NCI-H524 treated with DMSO at 0.1 percent for 48 hours (cell line): Measurements from ENCODE around the gene INTS14.

Experiments
- DNase-seq: peaks from one replicate; lab custom pipeline; 2025; lab: John Stamatoyannopoulos, UW

The INTS14 gene

GRCh38 chr15:65610871-65611718 is at the start of gene INTS14:
INTS14 (minus strand) TSS chr15:65611131; CDS start chr15:65607380, 3,751 bp downstream.
- peak; percentile 75 for DNase-seq

- DNase-seq = no peak
Measured at GRCh38 chr15:65659502-65660052, 48.6 kb upstream of the INTS14 start.

GRCh38 chr15:65655457-65655856 is 44.5 kb upstream of the INTS14 start:
- no peak for DNase-seq

- DNase-seq = no peak
Measured at GRCh38 chr15:65655026-65655425, 44.1 kb upstream of the INTS14 start.

GRCh38 chr15:65653801-65654521 is 43.0 kb upstream of the INTS14 start:
- DNase-seq = no peak

- no peak for DNase-seq
Measured at GRCh38 chr15:65653341-65653740, 42.4 kb upstream of the INTS14 start.

DNA sequence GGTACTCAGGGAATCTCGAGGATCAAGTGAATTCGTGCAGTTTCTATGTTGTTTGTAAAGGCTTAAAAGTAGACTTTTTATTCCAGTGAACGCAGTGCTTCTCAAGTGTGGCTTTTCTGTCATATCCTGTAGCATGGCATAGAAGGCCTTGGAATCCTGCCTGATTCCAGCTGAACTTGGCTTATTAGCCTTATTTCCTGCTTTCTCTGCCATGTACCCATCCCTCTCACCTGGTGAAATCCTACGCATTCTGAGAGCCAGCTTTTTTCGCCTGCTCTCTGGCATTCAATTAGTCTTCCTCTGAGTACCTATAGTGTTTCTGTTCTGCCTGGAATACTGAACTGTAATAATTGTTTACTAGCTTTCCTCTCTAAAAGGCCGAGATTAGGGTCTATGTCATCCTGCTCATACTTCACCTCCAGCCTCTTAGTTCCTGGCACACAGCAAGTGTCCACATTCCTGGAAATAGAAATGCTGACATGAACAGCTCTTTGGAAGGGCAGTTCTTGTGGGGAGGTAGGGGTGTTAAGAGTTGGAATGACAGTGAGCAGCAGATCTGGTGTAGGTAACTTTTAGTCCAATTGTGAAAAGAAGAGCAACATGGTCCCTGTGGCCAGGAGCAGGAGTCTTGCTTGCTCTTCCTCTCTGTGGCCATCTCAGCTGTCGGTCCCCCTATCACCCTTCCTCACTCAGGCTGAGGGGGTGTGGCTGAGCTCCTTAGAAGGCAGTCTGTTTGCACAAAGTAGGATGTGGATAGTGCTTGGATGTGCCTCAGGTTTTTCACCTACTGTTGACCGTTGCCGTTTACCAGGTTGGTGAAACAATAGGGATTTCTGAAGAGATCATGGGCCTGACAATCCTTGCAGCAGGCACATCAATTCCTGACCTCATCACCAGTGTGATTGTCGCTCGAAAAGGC is 41.2 kb upstream of the INTS14 start:
- no peak for DNase-seq

DNA sequence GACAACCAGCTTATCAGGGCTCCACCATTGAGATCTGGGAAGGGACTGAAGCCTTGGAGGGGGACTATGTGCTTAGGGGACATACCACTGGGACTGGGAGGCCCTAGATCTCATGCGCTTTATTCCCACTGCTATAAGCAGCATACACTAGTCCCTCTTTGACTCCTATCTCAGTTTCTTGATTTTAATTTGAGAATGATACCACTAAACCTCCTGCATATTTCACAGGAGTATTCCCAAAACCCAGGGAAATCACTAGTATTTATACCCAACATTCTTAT is 40.1 kb upstream of the INTS14 start:
- DNase-seq = no peak

GRCh38 chr15:65650312-65651041 is 39.5 kb upstream of the INTS14 start:
- no peak for DNase-seq

- no peak for DNase-seq
Measured at GRCh38 chr15:65646486-65646885, 35.6 kb upstream of the INTS14 start.

DNA sequence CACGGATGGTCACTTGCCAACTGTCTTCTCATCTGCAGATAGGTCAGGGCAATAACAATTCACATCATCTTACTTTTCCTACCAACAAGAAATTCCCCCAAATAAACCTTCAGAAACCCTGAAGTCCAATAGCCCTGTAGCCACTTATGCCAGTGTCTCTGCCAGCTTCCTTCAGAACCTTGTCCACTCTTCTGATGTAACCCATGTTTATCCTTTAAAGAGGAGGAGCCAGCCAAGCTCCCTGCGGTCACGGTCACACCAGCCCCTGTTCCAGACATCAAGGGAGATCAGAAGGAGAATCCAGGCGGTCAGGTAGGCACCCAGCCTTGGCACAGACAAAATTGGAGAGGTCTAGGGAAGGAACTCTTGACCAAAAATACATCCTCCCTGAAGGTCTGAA is 34.5 kb upstream of the INTS14 start:
- DNase-seq = no peak

DNA sequence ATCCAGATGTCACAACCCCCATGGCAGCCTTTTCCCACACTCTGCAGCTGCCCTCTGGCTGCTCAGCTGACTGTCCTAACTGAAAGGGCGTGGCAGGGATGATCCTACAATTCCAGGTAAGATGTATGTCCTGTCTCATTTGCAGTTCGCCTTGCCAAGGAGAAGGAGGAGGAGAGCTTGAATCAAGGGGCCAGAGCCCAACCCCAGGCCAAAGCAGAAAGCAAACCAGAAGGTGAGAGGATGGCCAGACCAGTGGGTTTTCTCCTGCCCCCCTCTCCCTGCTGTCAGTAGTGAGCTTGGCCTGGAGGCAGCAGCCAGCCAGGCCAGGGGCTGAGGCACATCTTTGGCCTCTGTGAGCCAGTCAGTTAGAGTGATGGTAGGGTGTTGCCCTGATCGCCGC is 33.4 kb upstream of the INTS14 start:
- no peak for DNase-seq

GRCh38 chr15:65642594-65642993 is 31.7 kb upstream of the INTS14 start:
- DNase-seq = no peak

DNA sequence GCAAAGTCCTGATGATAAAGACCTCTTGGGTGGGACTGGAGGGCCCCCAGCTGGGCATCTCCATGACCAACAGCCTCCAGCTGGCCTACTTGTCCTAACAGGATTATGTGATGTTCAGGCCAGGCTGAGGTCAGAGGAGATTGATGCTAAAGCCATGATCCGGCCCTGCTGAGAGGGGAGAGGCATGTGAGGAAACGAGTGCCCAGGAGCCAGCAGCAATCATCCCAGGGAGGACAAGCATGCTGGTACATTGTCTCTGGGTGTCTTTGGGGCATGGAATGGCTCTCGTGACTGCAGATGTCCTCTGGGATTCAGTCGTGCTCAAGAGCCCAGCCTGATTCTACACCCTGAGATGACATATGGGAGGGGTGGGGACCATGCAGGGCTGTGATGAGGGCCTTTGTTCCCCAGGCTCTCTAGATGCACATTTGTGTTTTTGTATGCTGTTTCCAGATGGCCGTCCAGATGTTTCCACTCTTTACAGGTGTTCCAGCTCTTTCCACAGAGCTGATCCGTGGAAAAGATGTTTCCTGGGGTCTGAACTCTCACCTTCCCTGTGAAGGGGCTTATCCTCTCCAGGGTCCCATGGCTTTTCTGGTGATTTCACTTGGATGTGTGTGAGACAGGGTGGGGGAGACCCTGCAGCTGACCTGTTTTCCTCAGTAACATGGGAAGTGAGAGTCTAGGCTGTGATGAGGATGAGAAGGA is 31.0 kb upstream of the INTS14 start:
- DNase-seq = peak; percentile 91

- DNase-seq = no peak
Measured at GRCh38 chr15:65639509-65639908, 28.6 kb upstream of the INTS14 start.

DNA sequence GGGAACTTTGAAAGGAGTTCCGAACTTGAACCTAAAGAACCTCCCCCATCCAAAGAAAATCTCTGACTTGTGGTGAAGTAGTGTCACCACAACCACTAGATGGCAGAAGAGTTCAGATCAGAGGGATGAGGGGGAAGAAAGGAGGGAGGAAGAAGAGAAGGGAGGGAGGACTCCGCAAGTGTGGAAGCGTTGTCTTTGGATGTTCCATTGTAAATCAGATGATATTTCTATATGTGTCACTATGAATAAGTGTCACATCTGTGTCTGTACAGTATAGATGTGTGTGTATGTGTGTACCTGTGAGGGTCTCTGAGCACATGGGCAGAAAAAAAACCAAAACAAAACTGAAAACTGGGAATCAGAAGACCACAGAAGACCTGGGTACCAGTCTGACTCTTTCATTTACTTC is 27.8 kb upstream of the INTS14 start:
- DNase-seq = peak; percentile 60

DNA sequence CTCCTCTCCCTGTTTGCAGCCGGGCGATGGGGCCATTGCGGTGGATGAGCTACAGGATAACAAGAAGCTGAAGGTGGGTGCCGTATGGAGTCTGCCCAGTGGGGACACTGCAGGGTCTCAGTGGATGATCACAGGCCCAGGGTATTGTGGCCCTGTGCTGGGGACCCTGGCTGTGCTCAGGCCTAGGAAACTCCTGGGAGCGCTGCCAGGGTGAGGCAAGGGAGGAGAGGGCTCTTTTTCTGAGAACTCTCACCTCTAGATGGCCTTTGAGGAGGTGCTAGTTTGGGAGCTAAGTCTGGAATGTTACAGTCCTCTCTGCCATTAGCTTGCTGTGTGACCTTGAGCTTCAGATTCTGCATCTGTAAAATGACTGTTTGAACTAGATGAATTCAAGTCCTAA is 27.2 kb upstream of the INTS14 start:
- DNase-seq = no peak

DNA sequence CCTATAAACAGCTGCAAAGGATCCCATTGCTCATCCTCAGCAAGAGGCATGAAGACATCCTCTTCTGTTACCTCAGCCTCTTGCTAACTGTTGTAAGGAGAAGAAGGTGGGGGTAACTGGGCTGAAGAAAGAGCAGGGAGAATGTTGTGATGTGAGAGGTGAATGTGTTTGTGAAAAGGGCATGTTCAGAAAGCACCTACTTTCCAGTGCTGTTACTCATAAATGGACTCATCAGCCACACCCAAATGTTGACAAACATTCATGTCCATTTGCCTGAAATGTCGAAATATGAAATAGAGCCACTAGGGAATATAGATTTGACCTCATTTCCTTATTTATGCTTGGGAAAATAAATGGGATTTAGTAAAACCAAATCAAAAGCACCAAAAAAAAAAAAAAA is 23.4 kb upstream of the INTS14 start:
- DNase-seq = no peak

- DNase-seq = no peak
Measured at GRCh38 chr15:65633752-65634151, 22.8 kb upstream of the INTS14 start.

GRCh38 chr15:65632780-65633375 is 21.9 kb upstream of the INTS14 start:
- DNase-seq = no peak
